ENCODE data around the gene LATS1. TPM values are rescaled to one million over a fixed set of nuclear protein-coding genes. Genes with fewer than 3 reads are reported as not detected.

The LATS1 gene
- polyA plus RNA-seq, 1 of the 3 experiments (the other 2 are of a cell fraction): 6.9 TPM

DNA sequence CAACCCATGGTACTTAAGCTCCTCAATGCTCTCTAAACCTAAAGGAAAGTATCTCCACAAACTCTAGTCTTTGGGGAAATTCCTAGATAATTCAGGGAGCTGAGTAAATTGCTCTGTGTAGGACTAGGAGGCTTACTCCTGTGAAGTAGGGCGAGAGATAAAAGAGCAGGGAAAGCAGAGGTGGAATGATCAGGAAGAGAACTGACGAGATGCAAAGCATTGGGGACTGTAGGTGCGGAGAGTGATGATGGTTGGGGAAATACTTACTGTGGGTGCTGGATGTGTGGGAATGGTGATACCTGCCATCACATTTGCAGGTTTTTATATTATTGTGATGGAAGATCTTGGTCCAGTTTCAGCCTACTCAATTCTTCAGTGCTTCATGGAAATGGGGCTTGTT lies 1.6 kb upstream of the LATS1 start:
- H4K20me1 ChIP-seq (ENCODE audit: insufficient read depth): peaks cover 16% of the 10 kb centered on the region
- H2AFZ ChIP-seq (ENCODE audit: low read depth): peak overlapping the region; percentile 100; the same call in 1 of the 2 replicates
- H3K79me2 ChIP-seq (ENCODE audit: insufficient read depth): peaks cover 43% of the 10 kb centered on the region
- WGBS (ENCODE audit: low lambda C conversion rate): 90% methylated on average over 3 of the region's 3 CpGs
- H3K27me3 ChIP-seq (ENCODE audit: insufficient read depth): no peaks in the 10 kb centered on the region
- no peak overlapping the region for H3K4me3 ChIP-seq (ENCODE audit: low read depth in 2 of 2, low read length in 1 of 2)
- ChIA-PET POLR2A (interaction anchor here (2.9 kb wide), 1 partner anchor 30 kb away, joined by 8 read pairs; the partner anchor contains the start of gene PCMT1), CTCF (interaction anchor here (1.1 kb wide), 1 partner anchor 174 kb away, joined by 5 read pairs; the partner anchor contains the start of gene PPIL4)
- no peaks in the 10 kb centered on the region for H3K9me3 ChIP-seq
- H3K4me1 ChIP-seq (ENCODE audit: control insufficient read depth in 1 of 2, insufficient read depth in 2 of 2, low read depth in 1 of 2, low read length in 1 of 2): peaks cover 0 to 7% of the 10 kb centered on the region in 2 experiments; a peak in 2 of 4 replicates
- H3F3A ChIP-seq (replicated peaks; ENCODE audit: insufficient read depth): peaks cover 20% of the 10 kb centered on the region
- H3K27ac ChIP-seq (ENCODE audit: low read depth in 2 of 2, low read length in 1 of 2): no peak overlapping the region; a peak in 1 of 4 replicates
- H3K36me3 ChIP-seq (replicated peaks in 1 of 2; ENCODE audit: control insufficient read depth in 1 of 2, insufficient read depth in 2 of 2, low read length in 1 of 2): peaks cover 0 to 7% of the 10 kb centered on the region in 2 experiments
- H3K4me2 ChIP-seq: no peak overlapping the region
- no peak for TF ChIP-seq JUND (IDR thresholded peaks at IDR 0.05)
- no peaks in the 10 kb centered on the region for H3K9me2 ChIP-seq
- DNase-seq: no peak
- H3K9ac ChIP-seq: no peak overlapping the region

DNA sequence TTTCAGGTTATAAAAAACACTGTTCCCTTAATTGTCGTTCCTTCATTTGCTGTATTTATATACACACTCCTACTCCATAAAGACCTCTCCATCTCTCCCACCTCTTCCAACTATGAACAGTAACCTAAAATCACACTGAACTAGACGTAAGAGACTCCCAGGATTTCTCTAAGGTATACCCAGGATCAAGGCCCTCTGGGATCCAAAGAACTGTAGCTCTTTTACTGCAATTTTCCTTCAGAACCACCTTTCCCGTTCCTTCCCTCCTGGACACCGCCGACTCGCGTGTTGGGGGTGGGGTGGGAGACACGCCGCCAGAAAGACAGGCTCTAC lies 680 bp downstream of the LATS1 start:
- Histone ChIP-seq H3K4me3 (ENCODE audit: low read depth in 2 of 2, low read length in 1 of 2) (peak overlapping the region; percentile 82 to 89), H4K20me1 (ENCODE audit: insufficient read depth) (peaks cover 21% of the 10 kb centered on the region), H3K27me3 (ENCODE audit: insufficient read depth) (no peaks in the 10 kb centered on the region), H3K36me3 (replicated peaks in 1 of 2; ENCODE audit: control insufficient read depth in 1 of 2, insufficient read depth in 2 of 2, low read length in 1 of 2) (peaks cover 0 to 5% of the 10 kb centered on the region in 2 experiments), H3K79me2 (ENCODE audit: insufficient read depth) (peaks cover 66% of the 10 kb centered on the region), H3K27ac (ENCODE audit: low read depth in 2 of 2, low read length in 1 of 2) (peak overlapping the region; percentile 93 to 96), H3K9me3 (no peaks in the 10 kb centered on the region), H2AFZ (ENCODE audit: low read depth) (peak overlapping the region; percentile 100; the same call in 1 of the 2 replicates), H3K4me2 (peak overlapping the region; percentile 90), H3K9ac (peak overlapping the region; percentile 98), H3K4me1 (ENCODE audit: control insufficient read depth in 1 of 2, insufficient read depth in 2 of 2, low read depth in 1 of 2, low read length in 1 of 2) (peaks cover 0 to 7% of the 10 kb centered on the region in 2 experiments; a peak in 2 of 4 replicates), H3K9me2 (no peaks in the 10 kb centered on the region), H3F3A (replicated peaks; ENCODE audit: insufficient read depth) (peaks cover 9% of the 10 kb centered on the region)
- no peak for DNase-seq
- ChIA-PET CTCF (interaction anchor here (0.8 to 1.9 kb wide), 4 partner anchors 11 to 171 kb away, joined by 3 to 6 read pairs (median 4); partner anchors contain the start of gene PPIL4), POLR2A (interaction anchor here (1.0 to 2.9 kb wide), 7 partner anchors 13 to 155 kb away, joined by 3 to 9 read pairs (median 5); partner anchors contain the start of genes KATNA1 and PCMT1)
- WGBS (ENCODE audit: low lambda C conversion rate): 0% methylated on average over 9 of the region's 9 CpGs
- TF ChIP-seq, protein P1, sequence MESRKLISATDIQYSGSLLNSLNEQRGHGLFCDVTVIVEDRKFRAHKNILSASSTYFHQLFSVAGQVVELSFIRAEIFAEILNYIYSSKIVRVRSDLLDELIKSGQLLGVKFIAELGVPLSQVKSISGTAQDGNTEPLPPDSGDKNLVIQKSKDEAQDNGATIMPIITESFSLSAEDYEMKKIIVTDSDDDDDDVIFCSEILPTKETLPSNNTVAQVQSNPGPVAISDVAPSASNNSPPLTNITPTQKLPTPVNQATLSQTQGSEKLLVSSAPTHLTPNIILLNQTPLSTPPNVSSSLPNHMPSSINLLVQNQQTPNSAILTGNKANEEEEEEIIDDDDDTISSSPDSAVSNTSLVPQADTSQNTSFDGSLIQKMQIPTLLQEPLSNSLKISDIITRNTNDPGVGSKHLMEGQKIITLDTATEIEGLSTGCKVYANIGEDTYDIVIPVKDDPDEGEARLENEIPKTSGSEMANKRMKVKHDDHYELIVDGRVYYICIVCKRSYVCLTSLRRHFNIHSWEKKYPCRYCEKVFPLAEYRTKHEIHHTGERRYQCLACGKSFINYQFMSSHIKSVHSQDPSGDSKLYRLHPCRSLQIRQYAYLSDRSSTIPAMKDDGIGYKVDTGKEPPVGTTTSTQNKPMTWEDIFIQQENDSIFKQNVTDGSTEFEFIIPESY (IDR thresholded peaks at IDR 0.05; ENCODE audit: borderline replicate concordance, low read depth): no peak
- no peak for TF ChIP-seq RFX5 (IDR thresholded peaks at IDR 0.05; ENCODE audit: low read length)
- TF ChIP-seq POLR2AphosphoS5 (IDR thresholded peaks at IDR 0.05; ENCODE audit: low read depth, low read length): no peak
- no peak for TF ChIP-seq TCF12 (IDR thresholded peaks at IDR 0.05)
- TF ChIP-seq RCOR1 (IDR thresholded peaks at IDR 0.05; ENCODE audit: low read length): no peak
- no peak for TF ChIP-seq ELF1 (IDR thresholded peaks at IDR 0.05)
- TF ChIP-seq, protein P2, sequence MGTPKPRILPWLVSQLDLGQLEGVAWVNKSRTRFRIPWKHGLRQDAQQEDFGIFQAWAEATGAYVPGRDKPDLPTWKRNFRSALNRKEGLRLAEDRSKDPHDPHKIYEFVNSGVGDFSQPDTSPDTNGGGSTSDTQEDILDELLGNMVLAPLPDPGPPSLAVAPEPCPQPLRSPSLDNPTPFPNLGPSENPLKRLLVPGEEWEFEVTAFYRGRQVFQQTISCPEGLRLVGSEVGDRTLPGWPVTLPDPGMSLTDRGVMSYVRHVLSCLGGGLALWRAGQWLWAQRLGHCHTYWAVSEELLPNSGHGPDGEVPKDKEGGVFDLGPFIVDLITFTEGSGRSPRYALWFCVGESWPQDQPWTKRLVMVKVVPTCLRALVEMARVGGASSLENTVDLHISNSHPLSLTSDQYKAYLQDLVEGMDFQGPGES (IDR thresholded peaks at IDR 0.05; ENCODE audit: low read depth, low read length): no peak
- no peak for TF ChIP-seq FOXM1 (IDR thresholded peaks at IDR 0.05; ENCODE audit: low read depth)
- TF ChIP-seq TAF1 (IDR thresholded peaks at IDR 0.05; ENCODE audit: borderline replicate concordance, low read depth, low read length): no peak
- no peak for TF ChIP-seq YY1 (IDR thresholded peaks at IDR 0.05; ENCODE audit: low read depth)
- no peak for TF ChIP-seq FOSL2 (IDR thresholded peaks at IDR 0.05; ENCODE audit: borderline replicate concordance, low read depth)
- no peak for TF ChIP-seq EP300 (IDR thresholded peaks at IDR 0.05; ENCODE audit: borderline replicate concordance in 1 of 2, low read depth in 1 of 2, low read length in 1 of 2)
- no peak for TF ChIP-seq TEAD4 (IDR thresholded peaks at IDR 0.05; ENCODE audit: borderline replicate concordance, insufficient read depth)
- TF ChIP-seq GABPA (IDR thresholded peaks at IDR 0.05; ENCODE audit: low read depth): no peak
- TF ChIP-seq, protein P3, sequence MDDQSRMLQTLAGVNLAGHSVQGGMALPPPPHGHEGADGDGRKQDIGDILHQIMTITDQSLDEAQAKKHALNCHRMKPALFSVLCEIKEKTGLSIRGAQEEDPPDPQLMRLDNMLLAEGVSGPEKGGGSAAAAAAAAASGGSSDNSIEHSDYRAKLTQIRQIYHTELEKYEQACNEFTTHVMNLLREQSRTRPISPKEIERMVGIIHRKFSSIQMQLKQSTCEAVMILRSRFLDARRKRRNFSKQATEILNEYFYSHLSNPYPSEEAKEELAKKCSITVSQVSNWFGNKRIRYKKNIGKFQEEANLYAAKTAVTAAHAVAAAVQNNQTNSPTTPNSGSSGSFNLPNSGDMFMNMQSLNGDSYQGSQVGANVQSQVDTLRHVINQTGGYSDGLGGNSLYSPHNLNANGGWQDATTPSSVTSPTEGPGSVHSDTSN (IDR thresholded peaks at IDR 0.05): no peak
- no peak for TF ChIP-seq MEF2A (IDR thresholded peaks at IDR 0.05; ENCODE audit: borderline replicate concordance, low read depth)
- TF ChIP-seq RXRA (IDR thresholded peaks at IDR 0.05; ENCODE audit: borderline replicate concordance, low read depth): no peak
- TF ChIP-seq, protein P4, sequence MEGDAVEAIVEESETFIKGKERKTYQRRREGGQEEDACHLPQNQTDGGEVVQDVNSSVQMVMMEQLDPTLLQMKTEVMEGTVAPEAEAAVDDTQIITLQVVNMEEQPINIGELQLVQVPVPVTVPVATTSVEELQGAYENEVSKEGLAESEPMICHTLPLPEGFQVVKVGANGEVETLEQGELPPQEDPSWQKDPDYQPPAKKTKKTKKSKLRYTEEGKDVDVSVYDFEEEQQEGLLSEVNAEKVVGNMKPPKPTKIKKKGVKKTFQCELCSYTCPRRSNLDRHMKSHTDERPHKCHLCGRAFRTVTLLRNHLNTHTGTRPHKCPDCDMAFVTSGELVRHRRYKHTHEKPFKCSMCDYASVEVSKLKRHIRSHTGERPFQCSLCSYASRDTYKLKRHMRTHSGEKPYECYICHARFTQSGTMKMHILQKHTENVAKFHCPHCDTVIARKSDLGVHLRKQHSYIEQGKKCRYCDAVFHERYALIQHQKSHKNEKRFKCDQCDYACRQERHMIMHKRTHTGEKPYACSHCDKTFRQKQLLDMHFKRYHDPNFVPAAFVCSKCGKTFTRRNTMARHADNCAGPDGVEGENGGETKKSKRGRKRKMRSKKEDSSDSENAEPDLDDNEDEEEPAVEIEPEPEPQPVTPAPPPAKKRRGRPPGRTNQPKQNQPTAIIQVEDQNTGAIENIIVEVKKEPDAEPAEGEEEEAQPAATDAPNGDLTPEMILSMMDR (IDR thresholded peaks at IDR 0.05): no peak

Measured in SK-N-SH (cell line).